Thymus (tissue), 11 donors: Measurements from ENCODE around the gene ATG9B. TPM values are rescaled to one million over a fixed set of nuclear protein-coding genes. Genes with fewer than 3 reads are reported as not detected.

Source experiments
- DNase-seq, 9 donors: peaks; one replicate each; pipeline ENCODE4 v3.0.0-alpha.2; 2013; ENCODE audit warnings: low spot score in 9 of 9, low read depth in 6 of 9, missing footprints in 1 of 9
- H3K27ac ChIP-seq, 2 donors: one replicate each; pipeline ENCODE4 v1.5.1; 2013; ENCODE audit warnings: control low read depth in 1 of 2, low read depth in 1 of 2, low read length in 1 of 2, mild to moderate bottlenecking in 1 of 2, moderate library complexity in 1 of 2
- H3K27me3 ChIP-seq, 2 donors: one replicate each; pipeline ENCODE4 v1.5.1; 2013; ENCODE audit warnings: low read length in 1 of 2; ENCODE audit not compliant: control insufficient read depth in 2 of 2, insufficient read depth in 1 of 2
- H3K36me3 ChIP-seq, 2 donors: one replicate each; pipeline ENCODE4 v1.5.1; 2013; ENCODE audit warnings: low read length in 1 of 2, mild to moderate bottlenecking in 1 of 2, moderate library complexity in 1 of 2; ENCODE audit not compliant: control insufficient read depth in 2 of 2, insufficient read depth in 2 of 2
- H3K4me1 ChIP-seq, 2 donors: one replicate each; pipeline ENCODE4 v1.5.1; 2013; ENCODE audit warnings: low read length in 2 of 2; ENCODE audit not compliant: control insufficient read depth in 2 of 2, insufficient read depth in 2 of 2
- H3K4me3 ChIP-seq, 2 donors: one replicate each; pipeline ENCODE4 v1.5.1; 2013; ENCODE audit warnings: low read length in 2 of 2, control low read depth in 1 of 2, mild to moderate bottlenecking in 1 of 2
- H3K9me3 ChIP-seq, 2 donors: one replicate each; pipeline ENCODE4 v1.5.1; 2013; ENCODE audit warnings: low read length in 1 of 2, mild to moderate bottlenecking in 1 of 2; ENCODE audit not compliant: control insufficient read depth in 2 of 2, insufficient read depth in 1 of 2
- WGBS: extraction: QIAGEN DNeasy Blood & Tissue Kit; methylation state at CpG from one replicate; pipeline ENCODE4 v1.1.7; 2013; 5-methylcytosine and 5-hydroxymethylcytosine counted together
- polyA plus RNA-seq: library from polyadenylated mRNA; stranded (reverse); fragments of 200-250 nt; gene quantifications from one replicate; pipeline ENCODE4 v1.2.3, GENCODE V29; 2013
- total RNA-seq: library from RNA; stranded (reverse); fragments of 120-200 nt; gene quantifications from one replicate; pipeline ENCODE4 v1.2.4, GENCODE V29; 2013
- donor health status: healthy.

Gene ATG9B
- total and polyA plus RNA-seq, 2 donors, result 1.6 to 8.0 TPM

DNA sequence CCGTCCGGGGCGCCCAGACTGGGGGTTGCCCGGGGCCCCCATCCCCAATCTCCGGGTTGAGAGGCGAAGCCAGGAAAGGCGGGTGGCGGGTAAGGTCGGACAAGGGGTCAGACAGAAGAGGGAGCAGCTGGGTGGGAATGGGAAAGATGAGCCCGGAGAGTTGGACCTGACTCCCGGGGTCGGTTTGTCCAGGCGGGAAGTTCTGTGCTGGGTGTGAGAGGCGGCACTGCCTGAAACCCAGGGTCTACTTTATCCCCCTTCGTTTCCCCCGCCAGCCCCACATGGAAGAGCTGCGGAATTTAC is 35.8 kb upstream of the ATG9B start:
- Histone ChIP-seq H3K9me3 (no peaks in the 10 kb centered on the region), H3K4me3 (peak overlapping the region; percentile 67 to 69), H3K36me3 (peaks cover 14 to 25% of the 10 kb centered on the region in 2 donors), H3K27me3 (no peaks in the 10 kb centered on the region), H3K27ac (no peak overlapping the region), H3K4me1 (peaks cover 27 to 35% of the 10 kb centered on the region in 2 donors)
- DNase-seq, result no peak
- WGBS, result 4% methylated on average over 17 of the region's 17 CpGs

DNA sequence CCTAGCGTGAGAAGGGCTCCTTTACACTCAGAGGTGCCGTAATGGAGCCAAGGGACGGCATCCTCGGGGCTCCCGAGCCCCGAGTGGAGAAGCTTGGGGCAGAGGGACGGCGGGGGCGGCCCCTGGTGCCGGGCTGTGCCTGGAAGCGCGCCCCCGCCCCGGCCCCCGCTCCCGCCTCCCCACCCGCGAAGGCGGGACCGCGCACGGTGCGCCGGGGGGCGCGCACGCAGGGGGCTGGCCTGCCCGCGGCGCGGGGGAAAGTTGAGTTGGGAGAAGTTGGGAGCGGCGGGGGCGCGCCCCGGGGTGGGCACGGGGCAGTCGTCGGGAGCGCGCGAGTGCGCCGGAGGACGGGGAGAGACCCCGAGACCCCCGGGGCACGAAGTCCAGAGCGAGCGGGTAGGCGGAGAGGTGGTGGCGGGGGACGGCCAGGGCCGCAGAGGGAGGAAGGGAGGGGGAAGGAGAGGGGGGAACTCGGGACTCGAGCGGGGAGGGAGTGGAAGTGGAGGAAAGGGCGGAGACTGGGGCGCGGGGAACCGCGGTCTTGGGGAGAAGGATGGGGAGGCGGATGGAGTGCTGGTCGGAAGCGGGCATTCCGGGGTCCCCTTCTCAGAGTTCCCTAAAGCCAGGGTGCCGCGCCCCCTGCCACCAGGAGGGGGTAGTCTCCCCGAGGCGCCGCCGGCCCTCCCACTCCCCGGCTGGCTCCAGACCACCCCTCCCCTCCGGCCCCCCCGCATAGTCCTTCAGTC is 35.2 kb upstream of the ATG9B start, which contains the start of gene SLC4A2:
SLC4A2 (plus strand) TSS at position 223 of the 746 bp plus-strand sequence. CDS start 2,399 bp downstream, outside the sequence.
- Histone ChIP-seq H3K4me1 (peaks cover 27 to 35% of the 10 kb centered on the region in 2 donors), H3K27me3 (no peaks in the 10 kb centered on the region), H3K36me3 (peaks cover 8 to 20% of the 10 kb centered on the region in 2 donors), H3K4me3 (peak within 1 kb of the TSS; percentile 67 to 69), H3K27ac (peak within 1 kb of the TSS; percentile 90 to 95), H3K9me3 (no peaks in the 10 kb centered on the region)
- WGBS, result under 1% methylated on average over 75 of the region's 75 CpGs
- peak in 7 of 9 donors; percentile 18 to 86 (median 73) for DNase-seq

GRCh38 chr7:151058781-151059366 is 34.6 kb upstream of the ATG9B start:
- 13% methylated on average over 18 of the region's 18 CpGs for WGBS
- Histone ChIP-seq H3K4me1 (peaks cover 27 to 35% of the 10 kb centered on the region in 2 donors), H3K9me3 (no peaks in the 10 kb centered on the region), H3K36me3 (peaks cover 3 to 14% of the 10 kb centered on the region in 2 donors), H3K4me3 (peak overlapping the region; percentile 67 to 69), H3K27me3 (no peaks in the 10 kb centered on the region), H3K27ac (peak overlapping the region; percentile 90 to 95)
- DNase-seq, result peak in 4 of 9 donors; percentile 19 to 36 (median 28)

DNA sequence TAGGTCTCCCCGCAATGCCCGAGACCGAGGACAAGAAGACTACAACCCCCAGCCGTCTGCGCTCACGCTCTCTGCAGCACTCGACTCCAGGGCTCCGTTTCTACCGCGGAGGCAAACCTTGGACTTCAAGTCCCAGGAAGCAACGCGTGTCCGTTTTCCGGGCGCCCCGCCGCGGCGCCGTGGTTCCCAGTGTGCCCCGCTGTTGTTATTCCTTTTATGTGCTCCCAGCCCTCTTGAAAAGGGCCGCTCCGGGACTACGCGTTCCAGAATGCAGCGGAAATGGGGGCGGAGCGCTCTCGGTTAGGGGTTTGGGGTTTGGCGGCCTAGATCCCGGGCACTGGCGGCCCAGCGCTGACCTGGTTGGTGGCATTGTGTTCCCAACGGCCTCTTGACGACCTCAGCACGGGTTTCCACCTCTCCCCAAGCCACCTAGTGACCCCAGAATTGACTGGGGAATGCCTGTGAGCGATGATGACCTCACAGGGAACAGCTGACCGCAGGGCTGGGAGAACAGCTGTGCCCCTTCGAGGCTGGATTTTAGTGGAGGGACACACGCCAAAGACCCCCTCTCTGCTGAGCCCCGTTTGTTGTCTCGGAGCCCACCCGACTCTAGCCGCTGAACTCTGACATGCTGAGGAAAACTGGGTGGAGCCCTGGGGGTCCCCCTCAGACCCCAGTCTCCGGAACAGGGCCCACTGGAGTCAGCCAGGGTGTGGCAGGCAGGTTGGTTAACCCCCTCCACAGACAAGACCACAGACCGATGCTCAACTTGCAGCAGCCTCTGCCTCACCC is 33.9 kb upstream of the ATG9B start:
- peak; percentile 95 to 100 (median 98) for DNase-seq
- Histone ChIP-seq H3K27ac (peak overlapping the region; percentile 90 to 95), H3K4me1 (peaks cover 27 to 38% of the 10 kb centered on the region in 2 donors), H3K4me3 (peak overlapping the region; percentile 67 to 69), H3K36me3 (peaks cover 3 to 10% of the 10 kb centered on the region in 2 donors), H3K27me3 (no peaks in the 10 kb centered on the region), H3K9me3 (no peaks in the 10 kb centered on the region)
- 2% methylated on average over 46 of the region's 46 CpGs for WGBS

GRCh38 chr7:151057506-151057988 is 33.3 kb upstream of the ATG9B start, which contains the start of gene CDK5:
Gene CDK5, minus strand, starts transcription at chr7:151057897. Its CDS starts 49 bp downstream, at chr7:151057848.
- WGBS, result under 1% methylated on average over 30 of the region's 30 CpGs
- Histone ChIP-seq H3K9me3 (no peaks in the 10 kb centered on the region), H3K4me1 (peaks cover 27 to 39% of the 10 kb centered on the region in 2 donors), H3K4me3 (peak within 1 kb of the TSS; percentile 67 to 69), H3K27ac (peak within 1 kb of the TSS; percentile 90 to 95), H3K36me3 (peaks cover 1 to 5% of the 10 kb centered on the region in 2 donors), H3K27me3 (no peaks in the 10 kb centered on the region)
- no peak for DNase-seq

GRCh38 chr7:151056666-151057505 is 32.6 kb upstream of the ATG9B start:
- no peak overlapping the region for H3K27ac ChIP-seq
- no peaks in the 10 kb centered on the region for H3K36me3 ChIP-seq
- 68% methylated on average over 29 of the region's 29 CpGs for whole genome bisulfite sequencing
- peak in 1 of 9 donors; percentile 10 for DNase-seq
- no peaks in the 10 kb centered on the region for H3K9me3 ChIP-seq
- H3K27me3 ChIP-seq, result peaks cover 0 to 3% of the 10 kb centered on the region in 2 donors
- peaks cover 27 to 39% of the 10 kb centered on the region in 2 donors for H3K4me1 ChIP-seq
- H3K4me3 ChIP-seq, result peak overlapping the region; percentile 67 to 69

GRCh38 chr7:151056283-151056665 is 32.0 kb upstream of the ATG9B start:
- H3K4me3 ChIP-seq, result no peak overlapping the region
- H3K36me3 ChIP-seq, result no peaks in the 10 kb centered on the region
- no peaks in the 10 kb centered on the region for H3K9me3 ChIP-seq
- 97% methylated on average over 6 of the region's 6 CpGs for WGBS
- peaks cover 28 to 41% of the 10 kb centered on the region in 2 donors for H3K4me1 ChIP-seq
- H3K27ac ChIP-seq, result no peak overlapping the region
- no peak for DNase-seq
- H3K27me3 ChIP-seq, result peaks cover 0 to 7% of the 10 kb centered on the region in 2 donors

GRCh38 chr7:151053751-151054150 is 29.5 kb upstream of the ATG9B start:
- 99% methylated on average over 8 of the region's 8 CpGs for WGBS
- Histone ChIP-seq H3K27me3 (peaks cover 7 to 27% of the 10 kb centered on the region in 2 donors), H3K36me3 (no peaks in the 10 kb centered on the region), H3K4me1 (peaks cover 17 to 26% of the 10 kb centered on the region in 2 donors), H3K27ac (no peak overlapping the region), H3K9me3 (no peaks in the 10 kb centered on the region), H3K4me3 (no peak overlapping the region)
- no peak for DNase-seq
